HG02943 (cell line): Measurements from ENCODE around the gene STX10.
"Not testable (repeated sequence)": the region's sequence is repeated elsewhere in the genome, so short reads cannot be mapped to it uniquely, and the experiment has no call there.

Experiments
- ATAC-seq: cut with Tn5 transposase; IDR thresholded peaks from one replicate; pipeline ENCODE4 v1.9.1; 2021; ENCODE audit warnings: mild to moderate bottlenecking, low read depth, moderate library complexity; ENCODE audit not compliant: unreplicated experiment

The STX10 gene

DNA sequence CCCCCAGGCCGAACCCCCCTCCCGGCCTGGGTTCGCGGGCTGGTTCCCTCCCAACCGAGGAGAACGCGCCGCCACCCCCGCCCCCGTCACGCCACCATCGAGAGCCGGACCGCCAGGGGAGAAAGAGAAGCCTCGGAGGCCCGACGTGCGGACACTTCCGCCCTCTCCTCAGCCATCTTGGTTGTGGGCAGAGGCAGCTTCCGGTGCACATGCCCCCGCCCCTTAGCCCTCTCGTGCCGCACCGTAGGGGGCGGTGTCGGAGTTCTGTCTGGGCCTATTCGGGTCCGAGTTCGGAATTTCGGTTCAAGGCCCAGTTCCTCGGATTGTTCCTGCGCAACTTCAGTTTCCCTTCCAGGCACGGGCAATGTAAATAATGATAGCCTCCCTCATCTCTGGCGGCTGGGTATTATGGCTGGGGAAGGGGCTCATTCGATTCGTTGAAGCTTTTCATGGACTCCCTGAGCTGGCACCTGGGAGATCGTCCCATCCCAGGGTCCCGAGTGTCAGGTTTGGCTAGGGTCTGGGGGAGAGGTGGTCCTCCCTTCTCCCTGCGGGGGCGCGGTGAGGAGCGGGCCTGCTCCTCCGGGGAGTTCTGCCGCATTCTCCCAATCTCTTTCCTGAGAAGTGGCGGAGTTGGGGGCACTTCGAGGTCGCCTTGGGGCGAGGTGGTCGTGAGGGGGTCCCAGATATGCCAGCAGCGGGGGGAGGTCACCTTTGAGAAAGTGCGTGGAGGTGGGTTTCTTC, at the start of gene STX10, which contains the start of gene IER2:
Gene STX10, minus strand, starts transcription at position 189 of the 744 bp plus-strand sequence. CDS start 202 bp downstream, outside the sequence.
Gene IER2, plus strand, starts transcription at position 225 of the 744 bp plus-strand sequence. CDS start 2,776 bp downstream, outside the sequence.
- peak; percentile 33 for ATAC-seq

DNA sequence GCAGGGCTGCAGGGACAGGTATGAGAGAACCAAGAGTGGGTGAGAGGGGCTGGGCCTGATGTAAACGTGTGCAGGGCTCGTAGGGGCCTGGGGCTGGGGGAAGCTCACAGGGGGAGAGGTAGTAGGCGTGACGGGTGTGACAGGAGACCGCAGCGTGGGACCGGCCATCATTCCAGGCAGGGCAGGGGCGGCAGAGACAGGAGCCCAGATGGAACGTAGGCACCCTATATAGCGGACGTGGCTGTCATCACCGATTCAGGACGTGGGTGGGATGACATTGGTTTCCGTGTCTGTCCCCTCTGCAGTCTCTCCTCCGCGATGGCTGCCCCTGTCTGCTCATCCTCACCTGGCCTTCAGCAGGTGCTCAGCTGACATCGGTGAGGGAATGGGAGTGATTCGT, 48.5 kb upstream of the STX10 start:
- ATAC-seq: no peak

DNA sequence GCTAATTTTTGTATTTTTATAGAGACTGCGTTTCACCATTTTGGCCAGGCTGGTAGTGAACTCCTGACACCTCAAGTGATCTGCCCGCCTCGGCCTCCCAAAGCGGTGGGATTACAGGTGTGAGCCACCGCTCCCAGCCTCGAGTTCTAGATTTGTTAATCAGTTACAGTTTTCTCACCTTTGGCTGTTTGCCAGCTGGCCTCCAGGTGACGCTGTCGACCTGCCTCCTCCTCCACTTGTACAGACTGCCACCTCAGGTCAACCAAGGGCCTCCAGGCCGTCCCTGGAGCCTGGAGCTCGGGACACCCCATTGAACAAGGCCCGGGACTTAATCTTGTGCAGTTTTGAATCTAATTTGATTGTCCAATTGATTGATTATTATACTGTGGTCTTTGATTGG, 45.5 kb upstream of the STX10 start:
- ATAC-seq: no peak

- ATAC-seq: no peak
These were observed 40.8 kb upstream of the STX10 start for GRCh38 chr19:13190781-13191540.

DNA sequence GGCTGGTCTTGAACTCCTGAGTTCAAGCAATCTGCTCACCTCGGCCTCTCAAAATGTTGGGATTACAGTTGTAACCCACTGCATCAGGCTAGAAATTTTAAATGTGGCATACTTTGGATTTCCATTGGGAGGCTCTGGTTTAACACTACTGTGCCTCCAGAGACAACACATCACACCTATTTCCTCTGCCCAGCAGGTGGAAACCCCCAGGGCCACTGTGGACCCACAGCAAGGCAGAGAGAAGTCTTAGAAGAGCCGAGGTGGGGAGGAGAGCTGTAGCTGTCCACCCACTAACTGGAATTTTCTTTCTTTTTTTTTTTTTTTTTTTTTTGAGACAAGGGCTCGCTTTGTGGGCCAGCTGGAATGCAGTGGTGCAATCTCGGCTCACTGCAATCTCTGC, 39.4 kb upstream of the STX10 start:
- ATAC-seq: no peak

DNA sequence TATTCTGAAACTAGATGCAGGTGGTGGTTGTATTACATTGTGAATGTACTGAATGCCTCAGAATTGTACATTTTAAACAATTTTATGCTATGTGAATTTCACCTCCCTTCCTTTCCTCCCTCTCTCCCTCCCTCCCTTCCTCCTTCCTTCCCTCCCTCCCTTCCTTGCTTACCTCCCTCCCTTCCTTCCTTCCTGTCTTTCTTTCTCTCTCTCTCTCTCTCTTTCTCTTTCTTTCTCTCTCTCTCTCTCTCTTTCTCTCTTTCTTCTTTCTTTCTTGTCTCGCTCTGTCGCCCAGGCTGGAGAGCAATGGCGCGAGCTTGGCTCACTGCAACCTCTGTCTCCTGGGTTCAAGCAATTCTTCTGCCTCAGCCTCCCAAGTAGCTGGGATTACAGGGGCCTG, 37.2 kb upstream of the STX10 start:
- no peak for ATAC-seq

- not testable (repeated sequence) for ATAC-seq
These were observed 36.5 kb upstream of the STX10 start for GRCh38 chr19:13186688-13187087.

DNA sequence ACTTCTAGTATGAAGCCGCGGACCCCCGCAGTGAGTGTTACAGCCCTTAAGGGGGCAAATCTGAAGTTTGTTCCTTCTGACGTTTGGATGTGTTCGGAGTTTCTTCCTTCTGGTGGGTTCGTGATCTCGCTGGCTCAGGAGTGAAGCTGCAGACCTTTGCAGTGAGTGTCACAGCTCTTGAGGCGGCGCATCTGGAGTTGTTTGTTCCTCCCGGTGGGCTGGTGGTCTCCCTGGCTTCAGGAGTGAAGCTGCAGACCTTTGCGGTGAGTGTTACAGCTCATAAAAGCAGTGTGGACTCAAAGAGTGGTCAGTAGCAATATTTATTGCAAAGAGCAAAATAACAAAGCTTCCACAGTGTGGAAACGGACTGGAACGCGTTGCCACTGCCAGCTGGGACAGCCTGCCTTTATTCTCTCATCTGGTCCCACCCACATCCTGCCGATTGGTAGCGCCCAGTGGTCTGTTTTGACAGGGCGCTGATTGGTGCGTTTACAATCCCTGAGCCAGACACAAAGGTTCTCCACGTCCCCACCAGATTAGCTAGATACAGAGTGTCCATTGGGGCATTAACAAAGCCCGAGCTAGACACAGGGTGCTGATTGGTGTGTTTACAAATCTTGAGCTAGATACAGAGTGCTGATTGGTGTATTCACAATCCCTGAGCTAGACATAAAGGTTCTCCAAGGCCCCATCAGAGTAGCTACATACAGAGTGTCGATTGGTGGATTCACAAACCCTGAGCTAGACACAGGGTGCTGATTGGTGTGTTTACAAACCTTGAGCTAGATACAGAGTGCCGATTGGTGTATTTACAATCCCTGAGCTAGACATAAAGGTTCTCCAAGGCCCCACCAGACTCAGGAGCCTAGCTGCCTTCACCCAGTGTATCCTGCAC, 35.8 kb upstream of the STX10 start:
- ATAC-seq: not testable (repeated sequence)

DNA sequence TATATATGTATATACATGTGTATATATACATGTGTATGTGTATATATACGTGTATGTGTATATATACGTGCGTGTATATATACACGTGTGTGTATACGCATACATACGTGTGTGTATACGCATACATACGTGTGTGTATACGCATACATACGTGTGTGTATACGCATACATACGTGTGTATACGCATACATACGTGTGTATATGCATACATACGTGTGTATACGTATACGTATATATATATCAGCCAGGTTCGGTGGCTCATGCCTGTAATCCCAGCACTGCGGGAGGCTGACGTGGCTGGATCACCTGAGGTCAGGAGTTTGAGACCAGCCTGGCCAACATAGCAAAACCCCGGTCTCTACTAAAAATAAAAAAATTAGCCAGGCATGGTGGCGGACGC, 34.8 kb upstream of the STX10 start:
- ATAC-seq: not testable (repeated sequence)

DNA sequence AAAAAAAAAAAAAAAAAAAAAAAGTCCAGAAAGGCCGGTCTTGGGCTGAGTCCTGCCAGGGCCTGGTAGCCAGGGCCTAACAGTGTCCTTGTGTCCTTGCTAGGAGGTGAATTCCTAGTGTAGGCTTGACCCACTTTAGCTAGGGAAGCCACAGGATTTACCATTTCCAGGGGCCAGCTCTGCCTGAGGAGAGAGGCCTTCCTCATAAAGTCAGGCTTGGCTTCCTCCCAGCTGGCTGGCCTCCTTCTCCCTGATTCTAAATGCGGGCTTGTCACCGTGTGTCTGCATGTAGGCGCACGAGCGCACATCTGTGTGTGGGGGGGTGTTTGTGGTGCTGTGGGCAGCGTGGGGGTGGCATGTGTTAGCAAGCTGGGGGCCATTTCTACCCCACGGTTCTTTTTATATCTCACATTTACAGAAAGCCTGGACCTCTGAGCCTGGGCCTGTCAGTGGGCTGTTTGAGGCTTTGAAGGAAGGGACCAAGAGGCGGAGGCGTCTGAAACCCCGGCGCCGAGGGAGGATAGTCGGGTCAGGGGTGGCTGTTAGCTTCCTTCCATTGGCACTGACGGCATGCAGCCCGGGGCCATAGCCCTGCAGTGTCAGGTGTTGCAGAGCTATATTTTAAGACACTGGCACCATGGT, 31.7 kb upstream of the STX10 start:
- no peak for ATAC-seq

DNA sequence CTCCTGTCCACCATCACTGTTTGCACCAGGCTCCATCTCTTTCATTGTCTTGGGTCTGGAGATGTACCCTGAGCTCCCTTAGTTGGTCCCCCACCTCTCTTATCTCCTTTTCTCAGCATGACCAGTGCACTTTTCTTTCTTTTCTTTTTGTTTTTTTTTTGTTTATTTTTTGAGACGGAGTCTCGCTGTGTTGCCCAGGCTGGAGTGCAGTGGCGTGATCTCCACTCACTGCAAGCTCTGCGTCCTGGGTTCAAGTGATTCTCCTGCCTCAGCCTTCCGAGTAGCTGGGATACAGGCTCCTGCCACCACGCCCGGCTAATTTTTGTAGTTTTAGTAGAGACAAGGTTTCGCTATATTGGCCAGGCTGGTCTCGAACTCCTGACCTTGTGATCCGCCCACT, 28.1 kb upstream of the STX10 start:
- ATAC-seq: not testable (repeated sequence)

DNA sequence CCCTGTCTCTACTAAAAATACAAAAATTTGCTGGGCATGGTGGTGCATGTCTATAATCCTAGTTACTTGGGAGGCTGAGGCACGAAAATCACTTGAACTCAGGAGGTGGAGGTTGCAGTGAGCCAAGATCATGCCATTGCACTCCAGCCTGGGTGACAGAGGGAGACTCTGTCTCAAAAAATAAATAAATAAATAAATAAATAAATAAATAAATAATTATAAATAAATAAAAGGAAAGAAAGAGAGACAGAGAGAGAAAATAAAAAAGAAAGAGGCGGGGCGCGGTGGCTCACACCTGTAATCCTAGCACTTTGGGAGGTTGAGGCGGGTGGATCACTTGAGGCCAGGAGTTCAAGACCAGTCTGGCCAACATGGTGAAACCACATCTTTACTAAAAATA, 27.4 kb upstream of the STX10 start:
- not testable (repeated sequence) for ATAC-seq

DNA sequence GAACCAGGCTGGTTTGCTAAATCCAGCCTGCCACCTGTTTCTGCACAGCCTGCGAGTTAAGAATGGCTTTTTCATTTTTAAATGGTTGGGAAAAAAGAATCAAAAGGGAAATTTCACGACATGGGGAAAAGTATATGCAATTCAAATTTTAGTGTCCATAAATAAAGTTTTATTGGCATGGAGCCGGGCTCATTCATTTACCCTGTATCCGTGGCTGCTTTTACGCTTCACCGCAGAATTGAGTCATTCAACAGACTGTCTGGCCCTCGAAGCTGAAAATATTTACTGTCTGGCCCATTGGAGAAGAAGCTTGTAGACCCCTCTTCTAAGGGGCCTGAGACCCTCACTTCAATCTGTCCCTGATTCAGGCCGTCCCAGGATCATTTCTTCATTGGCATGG, 26.2 kb upstream of the STX10 start:
- no peak for ATAC-seq

GRCh38 chr19:13173139-13173737, 23.1 kb upstream of the STX10 start:
- no peak for ATAC-seq

- ATAC-seq: no peak
These were observed 22.4 kb upstream of the STX10 start for GRCh38 chr19:13172346-13173138.

DNA sequence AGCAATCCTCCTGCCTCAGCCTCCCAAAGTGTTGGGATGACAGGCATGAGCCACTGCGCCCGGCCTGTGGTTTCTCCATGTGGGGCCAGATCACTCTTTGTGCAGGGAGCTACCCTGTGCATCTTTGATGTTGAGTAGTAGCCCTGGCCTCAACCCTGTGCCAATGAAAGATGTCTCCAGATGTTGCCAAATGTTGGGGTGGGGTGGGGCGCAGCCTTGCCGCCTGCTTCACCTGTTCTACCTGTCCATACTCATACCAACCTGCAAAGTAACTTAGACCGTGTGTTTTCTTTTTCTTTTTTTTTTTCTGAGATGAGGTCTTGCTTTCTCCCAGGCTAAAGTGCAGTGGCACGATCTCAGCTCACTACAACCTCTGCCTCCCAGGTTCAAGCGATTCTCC, 21.0 kb upstream of the STX10 start:
- no peak for ATAC-seq

- ATAC-seq: no peak
These were observed 19.6 kb upstream of the STX10 start for GRCh38 chr19:13169769-13170168.

DNA sequence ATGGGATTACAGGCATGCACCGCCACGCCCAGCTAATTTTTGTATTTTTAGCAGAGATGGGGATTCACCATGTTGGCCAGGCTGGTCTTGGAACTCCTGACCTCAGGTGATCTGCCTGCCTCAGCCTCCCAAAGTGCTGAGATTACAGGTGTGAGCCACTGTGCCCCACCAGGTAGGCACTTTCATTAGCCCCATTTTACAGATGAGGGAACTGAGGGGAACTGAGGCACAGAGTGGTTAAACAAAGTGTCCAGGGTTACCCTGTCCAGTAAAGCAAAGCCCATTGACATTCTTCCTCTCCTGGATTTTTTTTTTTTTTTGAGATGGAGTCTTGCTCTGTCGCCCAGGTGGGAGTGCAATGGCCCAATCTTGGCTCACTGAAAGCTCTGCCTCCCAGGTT, 16.0 kb upstream of the STX10 start:
- not testable (repeated sequence) for ATAC-seq
